ENCODE data around the gene KIT. TPM values are rescaled to one million over a fixed set of nuclear protein-coding genes. Genes with fewer than 3 reads are reported as not detected.

Gene KIT
- total RNA-seq, 1 experiment from 2014 or later: not detected

- H3K36me3 ChIP-seq (ENCODE audit: control insufficient read depth in 1 of 2, insufficient read depth in 2 of 2, low read length in 2 of 2): no peaks in the 10 kb centered on the region
- RAD21 ChIA-PET (ENCODE audit: low non-redundant PET in 1 of 2, low total read pairs in 2 of 2, uncharacterized antibody in 2 of 2, unreplicated experiment in 2 of 2): no interaction called here
- TF ChIP-seq SIN3A (IDR thresholded peaks at IDR 0.05; ENCODE audit: low read depth): no peak
- no peak for TF ChIP-seq REST (IDR thresholded peaks at IDR 0.05; ENCODE audit: low read depth)
- no peak for TF ChIP-seq CEBPB (IDR thresholded peaks at IDR 0.05; ENCODE audit: low read depth)
- no peaks in the 10 kb centered on the region for H3K9me2 ChIP-seq (ENCODE audit: insufficient read depth)
- H3K9me3 ChIP-seq (ENCODE audit: control insufficient read depth in 1 of 2, insufficient read depth in 1 of 2, low read depth in 1 of 2, low read length in 2 of 2): no peaks in the 10 kb centered on the region
- H3K27me3 ChIP-seq (ENCODE audit: insufficient read depth, low read length): peaks cover 23% of the 10 kb centered on the region; the same call in 1 of the 2 replicates
- H2AFZ ChIP-seq (ENCODE audit: low read depth, low read length, poor library complexity, severe bottlenecking): no peak overlapping the region
- H3K4me3 ChIP-seq (replicated peaks in 1 of 2; ENCODE audit: low read depth in 1 of 2, low read length in 2 of 2): no peak overlapping the region
- BruUV-seq (replicated peaks): no TSS peak
- H3K27ac ChIP-seq (ENCODE audit: low read depth, low read length): no peak overlapping the region
- H4K20me1 ChIP-seq (ENCODE audit: insufficient read depth): no peaks in the 10 kb centered on the region
- no peak overlapping the region for H3K4me2 ChIP-seq (ENCODE audit: low read length)
- no peaks in the 10 kb centered on the region for H3K79me2 ChIP-seq (ENCODE audit: insufficient read depth, low read length)
- H3K9ac ChIP-seq (ENCODE audit: low read length): no peak overlapping the region
- no peak for DNase-seq (ENCODE audit: low read depth, low spot score)
- POLR2A ChIA-PET: no interaction called here
- no peak for ATAC-seq
- CTCF ChIA-PET: no interaction called here
- intact Hi-C loops (cut with micrococcal nuclease): no loop called here
- no peaks in the 10 kb centered on the region for H3K4me1 ChIP-seq (ENCODE audit: control insufficient read depth in 1 of 2, insufficient read depth in 2 of 2, low read length in 2 of 2)
Observed at GRCh38 chr4:54695788-54696187, 38.0 kb downstream of the KIT start.

- Histone ChIP-seq H3K9me2 (ENCODE audit: insufficient read depth) (no peaks in the 10 kb centered on the region), H3K79me2 (ENCODE audit: insufficient read depth, low read length) (no peaks in the 10 kb centered on the region), H3K9ac (ENCODE audit: low read length) (no peak overlapping the region), H3K4me1 (ENCODE audit: control insufficient read depth in 1 of 2, insufficient read depth in 2 of 2, low read length in 2 of 2) (no peaks in the 10 kb centered on the region), H3K4me3 (replicated peaks in 1 of 2; ENCODE audit: low read depth in 1 of 2, low read length in 2 of 2) (no peak overlapping the region), H3K9me3 (ENCODE audit: control insufficient read depth in 1 of 2, insufficient read depth in 1 of 2, low read depth in 1 of 2, low read length in 2 of 2) (no peaks in the 10 kb centered on the region), H3K27me3 (ENCODE audit: insufficient read depth, low read length) (peaks cover 16% of the 10 kb centered on the region; the same call in 1 of the 2 replicates), H3K4me2 (ENCODE audit: low read length) (no peak overlapping the region), H2AFZ (ENCODE audit: low read depth, low read length, poor library complexity, severe bottlenecking) (no peak overlapping the region), H3K36me3 (ENCODE audit: control insufficient read depth in 1 of 2, insufficient read depth in 2 of 2, low read length in 2 of 2) (no peaks in the 10 kb centered on the region), H4K20me1 (ENCODE audit: insufficient read depth) (no peaks in the 10 kb centered on the region), H3K27ac (ENCODE audit: low read depth, low read length) (no peak overlapping the region)
- DNase-seq (ENCODE audit: low read depth, low spot score) (no peak), ATAC-seq (no peak)
- CTCF ChIA-PET: no interaction called here
- RAD21 ChIA-PET (ENCODE audit: low non-redundant PET in 1 of 2, low total read pairs in 2 of 2, uncharacterized antibody in 2 of 2, unreplicated experiment in 2 of 2): no interaction called here
- POLR2A ChIA-PET: no interaction called here
- intact Hi-C loops (cut with micrococcal nuclease): no loop called here
- no peak for TF ChIP-seq MAX (IDR thresholded peaks at IDR 0.05)
- BruUV-seq (replicated peaks): no TSS peak
Observed at GRCh38 chr4:54696649-54697048, 38.9 kb downstream of the KIT start.

Measured in HCT116 (cell line).